PC-3 (cell line): Measurements from ENCODE around the gene MEGF6. TPM values are rescaled to one million over a fixed set of nuclear protein-coding genes. Genes with fewer than 3 reads are reported as not detected.

ENCODE experiments used
- ATAC-seq: fragments of 200-7000 bp; cut with Tn5 transposase; 2 replicates; pipeline ENCODE4 v1.9.1; 2020; ENCODE audit warnings: mild to moderate bottlenecking, moderate library complexity
- BruUV-seq: library from RNA; stranded (reverse); fragments of 400-500 nt; replicated peaks from 2 replicates; lab custom pipeline; 2021; lab: Mats Ljungman, UMichigan
- CTCF ChIA-PET: fragments of 300-600 bp; sonication (Branson Sonifier 250); formaldehyde crosslinking; loops from one replicate; lab custom pipeline; 2022; ENCODE audit warnings: antibody characterized with exemption; lab: Charles Lee
- POLR2A ChIA-PET: fragments of 300-600 bp; sonication (Branson Sonifier 250); formaldehyde crosslinking; loops from one replicate; lab custom pipeline; 2022; ENCODE audit warnings: antibody characterized with exemption; ENCODE audit not compliant: unreplicated experiment; lab: Charles Lee
- DNase-seq: peaks from one replicate; pipeline ENCODE4 v3.0.0-alpha.2; 2015
- H2AFZ ChIP-seq: fragments of 300-600 bp; sonication (generic); 2 replicates; pipeline ENCODE4 v1.6.0; 2016; ENCODE audit warnings: antibody characterized with exemption, low read length
- H3F3A ChIP-seq: fragments of 300-600 bp; sonication (generic); one replicate; pipeline ENCODE4 v1.6.0; 2017; ENCODE audit warnings: antibody characterized with exemption, low read length, control low read depth, mild to moderate bottlenecking; ENCODE audit not compliant: unreplicated experiment
- H3K27ac ChIP-seq: fragments of 300-600 bp; sonication (generic); 2 replicates; pipeline ENCODE4 v1.5.1; 2016; ENCODE audit warnings: mild to moderate bottlenecking, low read length
- H3K27me3 ChIP-seq: fragments of 300-600 bp; sonication (generic); 2 replicates; pipeline ENCODE4 v1.6.1; 2016; ENCODE audit warnings: low read length, mixed read lengths
- H3K36me3 ChIP-seq: fragments of 300-600 bp; sonication (generic); 2 replicates; pipeline ENCODE4 v1.6.1; 2016; ENCODE audit warnings: low read depth, mixed run types, low read length, mixed read lengths
- H3K4me1 ChIP-seq: fragments of 300-600 bp; sonication (generic); 2 replicates; pipeline ENCODE4 v1.5.1; 2016; ENCODE audit warnings: low read length; ENCODE audit not compliant: insufficient read depth
- H3K4me2 ChIP-seq: fragments of 300-600 bp; sonication (generic); 2 replicates; pipeline ENCODE4 v1.6.0; 2016; ENCODE audit warnings: low read length
- H3K4me3 ChIP-seq: fragments of 300-600 bp; sonication (generic); 2 replicates; pipeline ENCODE4 v1.5.1; 2016; ENCODE audit warnings: mild to moderate bottlenecking, low read length, mixed read lengths
- H3K79me2 ChIP-seq: fragments of 300-600 bp; sonication (generic); 2 replicates; pipeline ENCODE4 v1.6.1; 2017; ENCODE audit warnings: low read length, mixed read lengths
- H3K9ac ChIP-seq: fragments of 300-600 bp; sonication (generic); 2 replicates; pipeline ENCODE4 v1.6.0; 2016; ENCODE audit warnings: mild to moderate bottlenecking, low read length
- H3K9me2 ChIP-seq: fragments of 300-600 bp; sonication (generic); replicated peaks from 2 replicates; pipeline ENCODE4 v1.6.1; 2016; ENCODE audit warnings: mixed run types, low read length, mixed read lengths
- H3K9me3 ChIP-seq: fragments of 300-600 bp; sonication (generic); 2 replicates; pipeline ENCODE4 v1.6.1; 2016; ENCODE audit warnings: low read length, mixed read lengths
- H4K20me1 ChIP-seq: fragments of 300-600 bp; sonication (generic); 2 replicates; pipeline ENCODE4 v1.6.1; 2016; ENCODE audit warnings: low read length, mixed read lengths
- EZH2 ChIP-seq: fragments of 300-600 bp; sonication (generic); IDR thresholded peaks from one replicate; pipeline ENCODE4 v1.6.1; 2017; ENCODE audit warnings: antibody characterized with exemption, mild to moderate bottlenecking, low read length; ENCODE audit not compliant: unreplicated experiment
- EZH2phosphoT487 ChIP-seq: fragments of 300-600 bp; sonication (generic); IDR thresholded peaks from 2 replicates; pipeline ENCODE4 v1.6.1; 2018; ENCODE audit warnings: mild to moderate bottlenecking, antibody characterized with exemption, low read length, borderline replicate concordance
- intact Hi-C: fragments of 100-400 bp; cut with micrococcal nuclease; formaldehyde crosslinking; loops from 2 replicates; pipeline ENCODE4 v1.9.0; 2023
- total RNA-seq: library from RNA; depleted of rRNA; stranded (reverse); fragments of >200 nt; gene quantifications from 2 replicates; pipeline ENCODE4 v1.2.3, GENCODE V29; 2014
- TF ChIP-seq, protein P1 (sequence below): fragments of 300-600 bp; sonication (generic); conservative IDR thresholded peaks from 2 replicates; pipeline ENCODE4 v1.5.1; 2017; ENCODE audit warnings: antibody characterized with exemption, low read depth, mild to moderate bottlenecking, low read length

The MEGF6 gene
- total RNA-seq, 1 experiment from 2014 or later, result 32.5 TPM

DNA sequence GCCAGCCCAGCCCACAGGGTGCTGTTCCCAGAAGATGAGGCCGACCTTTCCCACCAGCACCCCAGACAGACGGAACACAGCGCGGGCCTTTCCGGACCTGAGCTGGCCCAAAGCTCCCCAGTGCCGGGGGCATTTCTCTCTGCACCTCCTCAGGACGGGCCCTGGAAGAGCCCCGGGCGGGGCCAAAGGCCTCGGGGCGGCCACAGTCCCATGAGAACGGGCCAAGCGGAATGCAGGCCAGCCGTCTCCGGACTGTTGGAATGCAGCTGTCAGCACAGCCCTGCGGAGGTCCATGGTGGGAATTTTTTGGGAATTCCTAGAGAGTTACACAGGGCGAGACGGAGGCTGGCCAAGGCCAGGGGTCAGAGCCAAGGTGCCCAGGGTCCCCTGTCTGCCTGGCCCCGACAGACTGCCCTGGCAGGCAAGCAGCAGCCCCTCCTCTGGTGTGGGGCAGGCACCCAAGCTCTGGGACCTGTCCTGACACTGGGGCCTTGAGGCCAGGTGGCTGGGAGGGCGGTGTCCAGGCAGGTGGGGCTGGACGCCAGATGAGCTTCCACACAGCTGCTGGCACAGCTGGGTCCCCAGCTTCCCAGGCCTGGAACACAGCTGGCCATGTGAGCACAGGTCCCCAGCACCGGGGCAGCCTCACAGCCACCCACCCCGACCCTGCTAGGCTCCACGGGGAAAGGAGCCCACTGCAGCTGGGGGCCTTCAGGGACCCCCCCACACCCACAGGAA lies 63.0 kb downstream of the MEGF6 start:
- no peaks in the 10 kb centered on the region for H3F3A ChIP-seq
- no peak overlapping the region for H3K9ac ChIP-seq
- H4K20me1 ChIP-seq, result no peaks in the 10 kb centered on the region
- no peak for TF ChIP-seq EZH2
- TF ChIP-seq EZH2phosphoT487, result no peak
- BruUV-seq, result no TSS peak
- intact Hi-C loops, result no loop called here
- CTCF ChIA-PET, result no interaction called here
- no peak overlapping the region for H3K4me3 ChIP-seq
- H2AFZ ChIP-seq, result no peak overlapping the region
- H3K4me1 ChIP-seq, result peaks cover 23% of the 10 kb centered on the region
- no peaks in the 10 kb centered on the region for H3K27me3 ChIP-seq
- no peak for ATAC-seq
- no peaks in the 10 kb centered on the region for H3K79me2 ChIP-seq
- no peak overlapping the region for H3K27ac ChIP-seq
- H3K9me2 ChIP-seq, result no peaks in the 10 kb centered on the region
- DNase-seq, result no peak
- H3K36me3 ChIP-seq, result no peaks in the 10 kb centered on the region
- no peak overlapping the region for H3K4me2 ChIP-seq
- H3K9me3 ChIP-seq, result no peaks in the 10 kb centered on the region
- POLR2A ChIA-PET, result no interaction called here

DNA sequence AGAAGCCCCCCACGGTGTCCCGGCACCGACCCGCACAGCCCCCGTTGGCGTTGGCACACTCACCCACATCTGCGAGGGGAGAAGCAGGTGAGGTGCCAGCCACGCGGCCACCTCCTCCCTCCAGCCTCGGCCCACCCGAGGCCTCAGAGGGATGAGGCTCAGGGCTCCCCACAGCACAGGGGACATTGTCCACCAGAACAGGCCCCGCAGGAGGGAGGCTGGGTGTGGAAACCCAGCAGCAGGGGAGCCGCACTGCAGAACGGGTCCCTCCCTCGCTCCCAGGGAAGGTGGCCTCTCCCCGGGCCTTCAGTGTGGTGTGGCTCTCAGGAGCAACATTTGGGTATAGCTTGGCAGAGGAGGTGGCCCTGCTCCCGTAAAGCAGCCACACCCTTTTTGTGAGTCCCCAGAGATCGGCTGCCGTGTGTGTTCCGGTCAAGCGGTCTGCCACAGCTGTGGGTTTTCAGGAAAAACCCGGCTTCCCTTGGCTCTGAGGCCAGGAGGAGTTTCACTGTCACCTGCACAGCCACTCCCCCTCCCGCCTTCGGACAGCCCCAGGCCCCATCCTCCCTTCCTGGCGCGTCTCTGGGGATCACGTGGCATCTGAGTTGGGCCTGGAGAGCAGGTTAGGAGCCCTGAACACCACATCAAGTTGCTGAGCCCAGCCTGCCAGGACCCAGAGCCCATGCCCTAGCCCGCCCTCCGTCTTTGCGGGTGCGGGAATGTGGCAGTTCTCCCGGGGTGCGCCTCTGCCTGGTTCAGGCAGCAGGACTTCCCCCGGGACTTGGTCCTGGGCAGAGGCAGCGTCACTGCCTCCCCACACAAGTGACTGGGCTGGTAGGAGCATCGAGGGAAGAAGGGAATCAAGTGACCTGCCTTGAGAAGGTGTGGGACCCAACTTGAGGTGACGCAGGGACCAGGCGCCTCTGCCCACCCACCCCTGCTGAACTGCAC lies 64.0 kb downstream of the MEGF6 start:
- Histone ChIP-seq H3K27me3 (no peaks in the 10 kb centered on the region), H4K20me1 (no peaks in the 10 kb centered on the region), H3K9ac (peak overlapping the region; percentile 24; the same call in 1 of the 2 replicates), H3K4me3 (peak overlapping the region; percentile 8; the same call in 1 of the 2 replicates), H3K9me2 (no peaks in the 10 kb centered on the region), H3K4me1 (peaks cover 30% of the 10 kb centered on the region), H3K36me3 (no peaks in the 10 kb centered on the region), H3K9me3 (no peaks in the 10 kb centered on the region), H3K79me2 (no peaks in the 10 kb centered on the region), H3K27ac (peak overlapping the region; percentile 51), H3K4me2 (peak overlapping the region; percentile 71), H3F3A (no peaks in the 10 kb centered on the region), H2AFZ (peak overlapping the region; percentile 66)
- TSS peak; percentile 28 for BruUV-seq
- CTCF ChIA-PET, result no interaction called here
- POLR2A ChIA-PET, result no interaction called here
- peak; percentile 90 for DNase-seq
- ATAC-seq, result peak; percentile 41
- intact Hi-C loops, result no loop called here
- no peak for TF ChIP-seq EZH2

DNA sequence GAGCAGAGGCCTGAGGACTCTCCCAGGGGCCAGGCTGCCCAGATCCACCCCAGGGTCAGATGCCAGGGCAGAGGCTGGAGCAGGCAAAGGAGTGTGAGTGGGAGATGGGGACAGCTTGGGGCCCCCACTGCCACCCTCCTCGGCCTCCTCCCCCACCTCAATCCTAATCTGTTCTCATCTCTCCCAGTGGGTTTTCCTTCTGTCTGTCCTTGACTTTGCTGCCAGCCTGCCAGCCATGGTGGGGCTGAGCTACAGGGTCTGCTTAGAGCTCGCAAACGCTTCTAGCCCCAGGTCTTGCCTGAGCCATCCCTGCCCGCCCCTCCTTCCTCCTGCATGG lies 65.3 kb downstream of the MEGF6 start:
- H3K4me1 ChIP-seq, result peaks cover 36% of the 10 kb centered on the region
- no peaks in the 10 kb centered on the region for H3K27me3 ChIP-seq
- H3K4me3 ChIP-seq, result no peak overlapping the region
- H3K79me2 ChIP-seq, result no peaks in the 10 kb centered on the region
- H3K9me2 ChIP-seq, result no peaks in the 10 kb centered on the region
- H3K36me3 ChIP-seq, result no peaks in the 10 kb centered on the region
- intact Hi-C loops, result no loop called here
- CTCF ChIA-PET, result no interaction called here
- no peaks in the 10 kb centered on the region for H3F3A ChIP-seq
- no peak overlapping the region for H3K27ac ChIP-seq
- no peak overlapping the region for H3K9ac ChIP-seq
- no peak overlapping the region for H3K4me2 ChIP-seq
- no peaks in the 10 kb centered on the region for H3K9me3 ChIP-seq
- no peaks in the 10 kb centered on the region for H4K20me1 ChIP-seq
- DNase-seq, result no peak
- no peak overlapping the region for H2AFZ ChIP-seq
- POLR2A ChIA-PET, result no interaction called here
- ATAC-seq, result no peak
- BruUV-seq, result no TSS peak
- TF ChIP-seq EZH2phosphoT487 (no peak), EZH2 (no peak)
- TF ChIP-seq, protein P1, sequence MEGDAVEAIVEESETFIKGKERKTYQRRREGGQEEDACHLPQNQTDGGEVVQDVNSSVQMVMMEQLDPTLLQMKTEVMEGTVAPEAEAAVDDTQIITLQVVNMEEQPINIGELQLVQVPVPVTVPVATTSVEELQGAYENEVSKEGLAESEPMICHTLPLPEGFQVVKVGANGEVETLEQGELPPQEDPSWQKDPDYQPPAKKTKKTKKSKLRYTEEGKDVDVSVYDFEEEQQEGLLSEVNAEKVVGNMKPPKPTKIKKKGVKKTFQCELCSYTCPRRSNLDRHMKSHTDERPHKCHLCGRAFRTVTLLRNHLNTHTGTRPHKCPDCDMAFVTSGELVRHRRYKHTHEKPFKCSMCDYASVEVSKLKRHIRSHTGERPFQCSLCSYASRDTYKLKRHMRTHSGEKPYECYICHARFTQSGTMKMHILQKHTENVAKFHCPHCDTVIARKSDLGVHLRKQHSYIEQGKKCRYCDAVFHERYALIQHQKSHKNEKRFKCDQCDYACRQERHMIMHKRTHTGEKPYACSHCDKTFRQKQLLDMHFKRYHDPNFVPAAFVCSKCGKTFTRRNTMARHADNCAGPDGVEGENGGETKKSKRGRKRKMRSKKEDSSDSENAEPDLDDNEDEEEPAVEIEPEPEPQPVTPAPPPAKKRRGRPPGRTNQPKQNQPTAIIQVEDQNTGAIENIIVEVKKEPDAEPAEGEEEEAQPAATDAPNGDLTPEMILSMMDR, result no peak
